ENCODE data around the gene SLC9A2.

GRCh38 chr2:102589444-102589843 lies 29.9 kb upstream of the SLC9A2 start:
- TF ChIP-seq, protein P1, sequence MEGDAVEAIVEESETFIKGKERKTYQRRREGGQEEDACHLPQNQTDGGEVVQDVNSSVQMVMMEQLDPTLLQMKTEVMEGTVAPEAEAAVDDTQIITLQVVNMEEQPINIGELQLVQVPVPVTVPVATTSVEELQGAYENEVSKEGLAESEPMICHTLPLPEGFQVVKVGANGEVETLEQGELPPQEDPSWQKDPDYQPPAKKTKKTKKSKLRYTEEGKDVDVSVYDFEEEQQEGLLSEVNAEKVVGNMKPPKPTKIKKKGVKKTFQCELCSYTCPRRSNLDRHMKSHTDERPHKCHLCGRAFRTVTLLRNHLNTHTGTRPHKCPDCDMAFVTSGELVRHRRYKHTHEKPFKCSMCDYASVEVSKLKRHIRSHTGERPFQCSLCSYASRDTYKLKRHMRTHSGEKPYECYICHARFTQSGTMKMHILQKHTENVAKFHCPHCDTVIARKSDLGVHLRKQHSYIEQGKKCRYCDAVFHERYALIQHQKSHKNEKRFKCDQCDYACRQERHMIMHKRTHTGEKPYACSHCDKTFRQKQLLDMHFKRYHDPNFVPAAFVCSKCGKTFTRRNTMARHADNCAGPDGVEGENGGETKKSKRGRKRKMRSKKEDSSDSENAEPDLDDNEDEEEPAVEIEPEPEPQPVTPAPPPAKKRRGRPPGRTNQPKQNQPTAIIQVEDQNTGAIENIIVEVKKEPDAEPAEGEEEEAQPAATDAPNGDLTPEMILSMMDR (IDR thresholded peaks at IDR 0.05 in 4 of 5, conservative IDR thresholded peaks at IDR 0.05 in 1 of 5): no peak
- TF ChIP-seq POLR2A (IDR thresholded peaks at IDR 0.05): no peak

Measured in gastrocnemius medialis (tissue), 4 donors.